Suppressor macrophage (primary cell): ENCODE measurements around the gene NSMF.
"Not testable (repeated sequence)": the region's sequence is repeated elsewhere in the genome, so short reads cannot be mapped to it uniquely, and the experiment has no call there.

Experiments
- DNase-seq, 4 experiments: peaks; one replicate each; pipeline ENCODE4 v3.0.0-alpha.2; 2020 to 2022

The NSMF gene

DNA sequence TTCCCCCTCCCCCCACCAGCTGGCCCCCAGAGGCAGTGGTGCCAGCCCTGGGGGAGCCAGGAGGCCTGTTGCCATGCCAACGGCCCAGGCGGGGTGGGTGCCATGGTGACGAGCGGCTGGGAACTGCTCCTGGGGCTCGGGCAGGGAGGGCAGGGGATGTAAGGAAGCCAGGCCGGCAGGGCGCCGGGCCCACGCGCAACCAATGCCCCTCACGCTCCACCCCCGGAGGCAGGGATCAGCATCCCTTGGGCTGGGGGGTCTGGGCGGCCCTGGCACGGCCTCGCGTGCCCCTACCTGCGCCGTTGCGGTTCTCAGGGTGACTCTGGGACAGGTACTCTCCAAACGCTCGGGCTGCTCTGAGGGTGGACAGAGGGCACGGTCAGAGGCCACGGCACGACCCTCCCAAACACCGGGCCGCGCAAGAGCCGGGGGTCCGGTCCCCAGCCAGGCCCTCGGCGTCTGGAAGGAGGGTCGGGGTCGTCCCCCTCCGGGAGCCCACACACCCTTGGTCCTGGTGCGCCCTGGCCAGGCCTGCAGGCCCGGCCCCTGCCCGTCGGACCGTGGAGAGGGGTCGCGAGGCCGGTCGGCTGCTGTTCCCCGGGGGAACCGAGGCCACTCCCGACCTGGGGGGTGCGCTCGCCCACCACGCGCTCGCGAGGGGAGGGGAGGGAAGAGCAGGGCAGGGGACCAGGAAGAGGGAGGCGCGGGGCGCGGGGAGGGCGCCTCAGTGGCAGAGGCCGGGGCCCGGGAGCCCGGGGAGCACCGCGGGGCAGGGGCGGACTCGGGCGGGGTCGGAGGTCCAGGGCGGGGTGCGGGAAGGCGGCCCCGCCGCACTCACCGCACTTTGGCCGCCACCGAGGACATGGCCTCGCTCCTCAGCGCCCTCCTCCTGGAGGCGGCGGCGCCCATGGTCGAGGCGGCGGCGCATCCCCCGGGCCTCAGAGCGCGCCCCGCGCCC lies 661 bp downstream of the NSMF start:
- peak in 1 of 4 experiments; percentile 26 for DNase-seq

DNA sequence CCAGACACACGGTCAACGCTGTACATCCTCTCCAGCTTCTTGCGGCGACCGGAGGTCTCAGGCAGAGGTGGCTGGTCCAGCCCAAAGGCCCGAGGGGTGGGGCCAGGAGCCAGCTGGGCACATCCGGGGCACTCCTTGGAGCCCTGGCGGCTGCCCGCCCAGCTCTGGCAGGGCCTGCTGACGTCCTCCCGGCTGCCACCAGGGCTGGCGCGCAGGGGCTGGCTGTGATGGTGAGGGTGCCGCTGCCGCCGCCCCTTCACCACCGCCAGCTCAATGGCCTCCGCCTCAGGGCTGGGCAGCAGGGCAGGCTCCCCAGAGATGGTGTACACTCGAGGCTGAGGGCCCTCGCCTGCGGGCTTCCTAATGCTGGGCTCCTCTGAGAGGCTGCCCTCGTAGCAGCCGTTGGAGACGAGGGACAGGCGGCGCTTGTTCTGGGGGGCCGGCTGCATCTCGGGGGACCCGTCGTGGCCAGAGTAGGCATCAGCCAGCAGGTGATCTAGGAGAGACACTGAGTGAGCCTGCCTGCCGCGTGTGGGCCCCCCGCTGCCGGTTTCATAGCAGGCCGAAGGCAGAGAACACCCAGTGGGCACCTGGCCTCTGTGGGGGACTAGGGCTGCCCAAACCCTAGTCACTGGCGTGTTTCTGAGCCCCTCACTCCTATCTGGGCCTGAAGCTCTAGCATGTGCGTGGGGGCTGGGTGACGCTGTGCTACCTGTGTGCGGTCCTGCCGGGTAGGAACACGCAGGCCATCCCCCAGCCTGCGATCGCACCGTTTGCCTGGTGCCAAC lies 1.5 kb downstream of the NSMF start:
- no peak for DNase-seq

DNA sequence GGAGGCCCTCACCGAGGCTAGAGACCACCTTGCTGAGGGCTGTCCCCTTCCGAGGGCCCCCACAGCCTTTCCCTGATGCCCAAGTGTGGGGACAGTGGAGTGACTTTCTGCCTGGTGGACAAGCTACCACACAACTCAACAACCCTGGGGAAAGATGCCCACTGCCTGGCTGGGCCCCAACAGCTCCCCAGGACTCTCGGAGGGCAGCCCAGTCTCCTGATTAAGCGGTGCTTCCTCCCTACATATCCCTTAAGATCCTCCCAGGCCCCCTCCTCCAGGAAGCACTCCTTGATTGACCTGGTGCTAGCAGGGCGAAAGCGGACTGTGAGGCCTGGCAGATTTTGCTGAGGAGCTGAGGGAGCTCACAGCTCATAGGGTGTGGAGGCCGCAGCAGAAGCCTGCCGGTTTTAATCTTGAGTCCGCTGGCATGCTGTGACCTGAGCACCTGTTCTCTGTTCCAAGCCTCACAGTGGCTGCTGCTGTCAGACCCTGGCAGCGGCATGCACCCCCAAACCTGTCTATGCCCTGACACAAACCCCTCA lies 2.2 kb downstream of the NSMF start:
- no peak for DNase-seq

DNA sequence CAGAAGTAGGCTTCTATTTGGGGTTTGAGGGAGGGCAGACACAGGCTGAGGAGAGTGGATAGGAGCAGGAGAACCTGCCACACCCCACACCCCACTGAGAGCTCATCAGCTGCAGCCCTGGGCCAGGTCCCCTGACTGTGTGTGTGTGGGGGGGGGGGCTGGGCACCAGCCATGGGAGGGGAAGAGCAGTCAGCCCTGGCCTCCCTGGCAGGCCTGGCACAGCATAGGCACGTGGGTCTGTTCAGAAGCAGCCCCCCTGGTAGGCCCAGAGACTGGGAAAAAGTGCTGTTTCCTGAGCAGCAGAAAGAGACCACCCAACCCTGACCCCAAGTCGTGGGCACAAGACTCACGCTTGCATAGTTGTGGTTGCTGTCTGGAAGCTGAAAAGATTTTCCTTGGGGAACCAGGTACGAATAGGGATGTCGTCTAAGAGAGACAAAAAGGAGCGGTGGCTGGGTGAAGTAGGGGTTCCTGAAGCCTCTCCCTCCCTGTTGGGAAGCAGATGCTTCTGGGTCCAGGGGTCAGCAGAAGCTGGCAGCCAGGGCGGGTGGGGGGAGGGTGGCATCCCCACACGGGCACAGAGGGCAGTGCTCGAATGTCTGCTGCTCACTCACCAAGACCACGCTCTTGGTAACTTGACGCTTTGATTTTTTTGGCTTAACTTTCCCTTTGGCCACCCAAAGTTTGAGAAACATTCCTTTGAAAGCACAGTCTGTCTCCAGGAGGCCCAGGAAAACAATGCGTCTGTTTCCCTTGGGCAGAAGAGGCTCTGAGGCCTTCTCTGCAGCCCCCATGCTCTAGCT lies 2.9 kb downstream of the NSMF start:
- DNase-seq: no peak

DNA sequence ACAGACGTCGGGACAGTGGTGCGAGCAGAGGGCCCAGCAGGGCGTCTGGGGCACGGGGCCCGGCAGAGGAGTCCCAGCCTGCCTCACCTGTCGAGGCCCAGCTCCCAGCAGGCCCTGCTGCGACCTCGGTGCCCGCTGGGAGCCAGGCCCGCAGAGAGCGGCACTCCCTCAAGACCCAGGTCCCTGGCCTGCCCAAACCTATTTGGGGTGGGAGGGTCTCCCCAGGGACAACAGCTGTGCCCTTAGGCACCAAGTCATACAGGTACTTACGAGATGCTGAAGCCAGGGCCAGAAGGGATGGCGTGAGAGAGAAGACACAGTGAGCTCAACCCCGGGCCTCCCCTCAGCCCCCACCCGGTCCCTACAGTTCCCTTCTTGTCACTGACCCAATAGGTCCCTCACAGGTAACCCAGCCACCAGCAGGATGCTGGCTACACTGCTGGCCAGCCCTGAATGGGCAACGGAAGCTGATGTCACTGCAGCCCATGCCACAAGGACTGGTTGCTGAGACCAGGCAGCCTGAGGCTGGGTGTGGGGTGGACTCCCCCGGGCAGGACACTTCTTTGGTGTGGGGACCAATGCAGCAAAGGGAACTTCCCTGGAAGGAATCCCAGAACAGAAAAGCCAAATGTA lies 3.7 kb downstream of the NSMF start:
- no peak for DNase-seq

DNA sequence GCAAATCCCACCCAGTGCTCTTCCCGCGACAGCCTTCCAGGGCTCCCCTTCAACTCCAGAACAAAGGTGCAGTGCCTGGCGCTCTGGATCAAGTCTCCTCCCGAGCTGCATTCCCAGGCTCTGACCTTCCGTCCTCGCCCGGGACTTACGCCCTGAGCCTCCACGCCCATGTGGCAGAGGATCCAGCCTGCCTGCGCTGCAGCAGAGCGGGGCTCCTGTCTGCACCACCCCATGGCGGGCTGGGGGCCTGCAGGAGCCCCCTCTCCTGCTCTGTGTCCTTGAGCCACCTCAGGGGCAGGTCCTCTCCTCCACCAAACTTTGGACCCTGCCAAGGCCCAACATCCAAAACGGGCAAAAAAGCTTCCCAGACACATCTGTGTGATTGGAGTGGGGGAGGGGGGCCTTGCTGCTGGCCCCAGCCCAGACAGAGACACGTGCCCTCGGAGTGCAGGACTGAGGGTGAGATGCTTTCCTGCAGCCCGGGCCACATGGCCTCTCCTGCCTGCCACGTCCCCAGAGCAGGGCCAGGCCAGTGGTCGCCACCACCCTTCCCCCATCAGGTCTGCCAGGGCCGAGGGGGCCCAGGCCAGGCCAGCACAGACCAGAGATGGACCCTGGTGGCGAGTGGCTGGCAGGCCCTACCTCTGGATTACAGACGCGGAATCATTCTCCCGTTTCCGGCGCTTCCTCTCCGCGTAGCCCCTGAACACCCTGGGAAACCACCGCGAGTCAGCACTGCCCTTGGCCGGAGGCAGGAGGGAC lies 4.4 kb downstream of the NSMF start:
- no peak for DNase-seq

DNA sequence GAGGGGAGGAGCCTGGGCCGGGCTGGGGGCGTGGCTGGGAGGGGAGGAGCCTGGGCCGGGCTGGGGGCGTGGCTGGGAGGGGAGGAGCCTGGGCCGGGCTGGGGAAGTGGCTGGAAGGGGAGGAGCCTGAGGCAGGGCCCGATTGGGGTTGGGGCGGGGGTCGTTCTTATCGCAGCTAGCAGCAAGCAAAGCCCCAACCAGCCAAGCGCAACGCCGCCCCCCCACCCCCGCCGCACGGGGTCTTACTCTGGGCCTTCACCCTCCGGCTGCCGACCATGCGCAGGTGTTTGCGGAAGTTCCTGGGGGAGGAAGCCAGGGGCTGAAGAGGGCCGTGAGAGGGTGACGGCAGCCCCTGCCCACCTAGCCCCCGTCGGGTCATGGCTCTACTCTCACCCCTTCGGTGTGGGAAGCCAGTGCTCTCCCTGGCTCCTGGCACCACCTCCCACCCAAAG lies 5.0 kb downstream of the NSMF start:
- peak; percentile 30 to 71 (median 46) for DNase-seq

DNA sequence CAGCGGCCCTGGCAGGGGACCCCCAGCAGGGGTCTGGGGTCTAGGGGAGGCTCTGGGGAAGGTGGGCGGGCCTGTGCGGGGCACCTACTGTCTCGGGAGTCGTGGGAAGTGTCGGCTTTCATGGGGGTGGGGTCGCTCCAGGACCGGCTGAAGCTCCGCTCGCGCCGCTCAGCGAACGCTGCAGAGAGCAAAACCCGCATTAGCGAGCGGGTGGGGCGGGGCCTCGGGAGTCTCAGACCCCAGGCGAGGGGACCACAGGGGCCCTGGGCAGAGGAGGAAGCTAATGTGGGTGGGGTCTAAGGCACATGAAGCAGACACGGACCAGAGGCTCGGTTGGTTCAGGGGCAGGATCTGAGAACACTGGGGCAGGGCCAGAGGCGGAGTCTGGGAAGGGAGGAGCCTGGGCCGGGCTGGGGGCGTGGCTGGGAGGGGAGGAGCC lies 5.5 kb downstream of the NSMF start:
- DNase-seq: peak; percentile 74 to 87 (median 81)

DNA sequence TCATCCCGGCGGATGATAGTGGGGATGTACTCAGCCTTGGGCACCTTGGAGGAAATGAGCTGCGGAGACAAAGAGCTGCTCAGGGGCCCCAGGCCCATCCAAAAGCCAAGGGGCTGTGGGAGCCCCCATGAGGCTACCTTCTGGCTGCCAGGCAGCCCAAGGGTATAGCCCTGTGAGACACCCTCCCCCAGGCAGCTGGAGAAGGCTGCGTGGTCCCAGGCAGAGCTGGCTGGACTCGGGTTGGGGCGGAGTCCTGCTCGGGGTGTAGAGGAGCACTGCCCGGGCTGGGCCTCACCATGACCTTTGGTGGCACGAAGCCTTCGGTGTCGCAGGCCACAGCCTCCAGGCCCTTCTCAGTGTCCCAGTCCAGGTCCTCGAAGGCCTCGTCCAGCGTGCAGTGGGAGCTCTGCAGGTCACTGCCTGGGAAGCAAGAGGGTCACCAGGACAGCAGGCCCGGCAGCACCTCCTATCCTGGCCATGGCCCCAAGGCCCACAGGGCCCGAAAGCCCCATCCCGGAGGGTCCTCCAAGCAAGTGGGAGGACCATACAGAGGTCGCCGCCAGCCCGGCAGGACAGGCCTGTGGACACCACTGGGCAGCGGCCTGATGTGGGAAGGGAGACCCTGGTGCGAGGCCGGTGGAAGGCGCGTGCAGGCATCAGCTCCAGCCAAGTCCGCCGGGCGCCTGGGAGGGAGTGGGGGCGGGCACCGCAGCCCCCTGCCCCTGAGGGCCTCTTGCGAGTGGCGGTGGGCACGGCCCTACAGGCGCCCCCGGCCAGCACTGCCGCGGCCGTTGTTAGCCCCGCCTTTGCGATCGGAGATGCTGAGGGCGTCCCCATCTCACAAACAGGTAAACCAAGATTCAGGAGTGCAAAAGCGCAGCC lies 6.1 kb downstream of the NSMF start:
- no peak for DNase-seq

DNA sequence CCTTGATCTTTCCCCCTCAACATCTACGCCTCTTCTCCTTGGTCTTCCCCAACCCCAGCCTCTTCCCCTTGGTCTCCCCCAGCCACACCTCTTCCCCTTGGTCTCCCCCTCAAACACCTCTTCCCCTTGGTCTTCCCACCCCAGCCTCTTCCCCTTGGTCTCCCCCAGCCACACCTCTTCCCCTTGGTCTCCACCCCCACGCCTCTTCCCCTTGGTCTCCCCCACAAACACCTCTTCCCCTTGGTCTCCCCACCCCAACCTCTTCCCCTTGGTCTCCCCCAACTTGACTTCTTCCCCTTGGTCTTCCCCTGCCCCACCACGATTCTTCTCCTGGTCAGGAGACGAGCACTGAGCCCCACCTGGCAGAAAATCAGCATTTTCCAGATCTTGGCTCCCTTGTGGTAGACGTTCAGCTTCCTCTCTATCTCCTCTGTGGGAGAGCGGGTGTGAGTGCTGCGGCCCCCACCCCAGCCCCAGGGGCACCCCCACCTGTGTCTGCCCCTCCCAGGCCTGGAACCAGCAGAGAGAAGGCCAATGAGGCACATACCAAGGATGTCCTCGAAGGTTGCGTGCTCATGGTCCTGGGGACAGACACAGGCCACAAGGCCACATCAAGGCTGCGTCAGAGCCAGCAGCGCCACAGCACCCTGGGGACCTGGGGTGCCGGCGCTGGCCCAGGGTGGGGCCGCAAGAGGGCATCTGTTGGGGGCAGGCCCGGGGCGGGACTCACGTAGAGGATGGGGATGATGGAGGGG lies 7.0 kb downstream of the NSMF start:
- no peak for DNase-seq

DNA sequence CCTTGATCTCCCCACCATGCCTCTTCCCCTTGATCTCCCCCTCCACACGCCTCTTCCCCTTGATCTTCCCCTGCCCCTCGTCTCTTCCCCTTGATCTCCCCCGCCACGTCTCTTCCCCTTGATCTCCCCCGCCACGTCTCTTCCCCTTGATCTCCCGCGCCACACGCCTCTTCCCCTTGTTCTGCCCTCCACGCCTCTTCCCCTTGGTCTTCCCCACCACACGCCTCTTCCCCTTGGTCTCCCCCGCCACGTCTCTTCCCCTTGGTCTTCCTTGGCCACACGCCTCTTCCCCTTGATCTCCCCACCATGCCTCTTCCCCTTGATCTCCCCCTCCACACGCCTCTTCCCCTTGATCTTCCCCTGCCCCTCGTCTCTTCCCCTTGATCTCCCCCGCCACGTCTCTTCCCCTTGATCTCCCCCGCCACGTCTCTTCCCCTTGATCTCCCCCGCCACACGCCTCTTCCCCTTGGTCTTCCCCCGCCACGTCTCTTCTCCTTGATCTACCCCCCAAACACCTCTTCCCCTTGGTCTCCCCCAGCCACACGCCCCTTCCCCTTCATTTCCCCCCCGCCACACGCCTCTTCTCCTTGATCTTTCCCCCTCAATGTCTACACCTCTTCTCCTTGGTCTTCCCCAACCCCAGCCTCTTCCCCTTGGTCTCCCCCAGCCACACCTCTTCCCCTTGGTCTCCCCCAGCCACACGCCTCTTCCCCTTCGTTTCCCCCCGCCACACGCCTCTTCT lies 7.7 kb downstream of the NSMF start:
- DNase-seq: not testable (repeated sequence)

DNA sequence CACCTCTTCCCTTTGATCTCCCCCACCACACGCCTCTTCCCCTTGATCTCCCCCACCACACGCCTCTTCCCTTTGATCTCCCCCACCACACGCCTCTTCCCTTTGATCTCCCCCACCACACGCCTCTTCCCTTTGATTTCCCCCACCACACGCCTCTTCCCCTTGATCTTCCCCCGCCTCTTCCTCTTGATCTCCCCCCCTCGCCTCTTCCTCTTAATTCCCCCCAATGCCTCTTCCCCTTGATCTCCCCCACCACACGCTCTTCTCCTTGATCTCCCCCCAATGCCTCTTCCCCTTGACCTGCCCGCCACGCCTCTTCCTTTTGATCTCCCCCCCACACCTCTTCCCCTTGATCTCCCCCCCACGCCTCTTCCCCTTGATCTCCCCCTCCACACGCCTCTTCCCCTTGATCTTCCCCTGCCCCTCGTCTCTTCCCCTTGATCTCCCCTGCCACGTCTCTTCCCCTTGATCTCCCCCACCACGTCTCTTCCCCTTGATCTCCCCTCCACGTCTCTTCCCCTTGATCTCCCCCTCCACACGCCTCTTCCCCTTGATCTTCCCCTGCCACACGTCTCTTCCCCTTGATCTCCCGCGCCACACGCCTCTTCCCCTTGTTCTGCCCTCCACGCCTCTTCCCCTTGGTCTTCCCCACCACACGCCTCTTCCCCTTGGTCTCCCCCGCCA lies 8.5 kb downstream of the NSMF start:
- peak; percentile 37 to 59 (median 54) for DNase-seq

DNA sequence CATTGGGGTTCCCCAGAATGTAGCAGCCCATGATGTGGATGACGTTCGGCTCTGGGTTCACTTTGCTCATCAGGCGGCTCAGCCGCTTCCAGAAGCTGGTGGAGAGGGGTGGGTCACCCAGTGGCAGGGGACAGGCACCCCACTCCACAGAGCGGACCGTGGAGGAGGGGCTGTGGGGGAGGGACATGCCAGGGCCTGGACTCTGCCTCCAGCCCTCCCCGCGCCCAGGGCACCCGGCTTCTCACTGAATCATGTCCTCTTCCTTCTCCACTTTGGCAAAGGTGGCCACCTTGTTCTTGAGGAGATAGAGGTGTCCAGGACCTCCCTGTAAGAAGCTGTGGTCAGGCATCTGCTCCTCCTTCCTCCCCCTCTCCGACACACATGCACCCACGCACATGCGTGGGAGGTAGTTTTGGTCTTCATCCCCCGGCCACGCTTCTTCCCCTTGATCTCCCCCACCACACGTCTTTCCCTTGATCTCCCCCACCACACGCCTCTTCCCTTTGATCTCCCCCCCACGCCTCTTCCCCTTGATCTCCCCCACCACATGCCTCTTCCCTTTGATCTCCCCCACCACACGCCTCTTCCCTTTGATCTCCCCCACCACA lies 9.1 kb downstream of the NSMF start:
- DNase-seq: no peak

DNA sequence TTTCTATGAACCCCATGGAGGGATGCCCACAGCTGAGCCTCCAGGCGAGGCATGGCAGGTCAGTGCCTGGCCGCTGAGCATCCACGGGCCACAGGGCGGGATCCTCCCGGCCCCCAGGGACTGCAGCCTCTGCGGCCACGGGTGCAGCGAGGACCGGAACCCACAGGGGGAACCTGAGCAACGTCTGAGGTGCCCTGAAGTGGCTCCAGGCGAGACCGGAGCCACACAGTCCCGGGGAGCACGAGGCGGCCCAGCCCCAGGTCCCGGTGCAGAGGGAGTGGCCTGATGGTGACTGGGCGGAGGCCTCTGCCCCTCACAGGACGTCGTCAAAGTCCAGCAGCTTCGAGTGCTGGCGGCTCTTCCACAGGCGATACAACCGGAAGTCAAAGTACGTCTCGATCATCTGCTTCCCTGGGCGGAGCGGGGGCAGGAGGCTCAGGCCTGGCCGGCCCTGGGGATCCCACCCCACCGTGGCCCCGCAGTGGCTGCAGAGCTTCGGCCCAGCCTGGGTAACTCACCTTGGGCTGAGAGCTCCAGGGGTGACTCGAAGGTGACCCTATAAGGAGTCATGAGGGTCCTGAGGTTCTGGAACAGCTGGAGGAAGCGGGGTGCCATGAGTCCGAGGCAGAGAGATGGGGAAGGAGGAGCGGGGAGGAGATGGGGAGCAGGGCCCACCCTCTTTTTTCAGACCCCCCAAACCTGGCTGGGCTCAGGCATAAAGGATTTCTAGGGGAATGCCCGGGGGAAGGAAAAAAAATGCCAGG lies 9.9 kb downstream of the NSMF start:
- no peak for DNase-seq

DNA sequence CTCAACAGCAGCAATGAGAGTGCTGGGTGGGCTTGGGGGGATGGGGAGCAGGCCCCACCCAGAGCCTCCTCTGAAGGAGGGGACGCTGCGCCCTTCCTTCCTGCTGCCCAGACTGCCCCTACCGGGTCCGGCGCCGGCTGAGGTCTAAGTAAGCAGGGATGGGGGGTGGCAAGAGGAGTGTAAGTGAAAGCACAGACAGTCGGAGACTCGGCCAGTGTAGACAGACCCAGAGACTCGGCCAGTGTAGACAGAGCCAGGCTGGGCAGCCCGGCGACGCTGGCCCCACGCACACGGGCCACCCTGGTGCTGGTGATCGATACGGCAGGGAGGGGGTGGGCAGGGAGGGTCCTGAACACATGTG lies 10.6 kb downstream of the NSMF start:
- DNase-seq: no peak

DNA sequence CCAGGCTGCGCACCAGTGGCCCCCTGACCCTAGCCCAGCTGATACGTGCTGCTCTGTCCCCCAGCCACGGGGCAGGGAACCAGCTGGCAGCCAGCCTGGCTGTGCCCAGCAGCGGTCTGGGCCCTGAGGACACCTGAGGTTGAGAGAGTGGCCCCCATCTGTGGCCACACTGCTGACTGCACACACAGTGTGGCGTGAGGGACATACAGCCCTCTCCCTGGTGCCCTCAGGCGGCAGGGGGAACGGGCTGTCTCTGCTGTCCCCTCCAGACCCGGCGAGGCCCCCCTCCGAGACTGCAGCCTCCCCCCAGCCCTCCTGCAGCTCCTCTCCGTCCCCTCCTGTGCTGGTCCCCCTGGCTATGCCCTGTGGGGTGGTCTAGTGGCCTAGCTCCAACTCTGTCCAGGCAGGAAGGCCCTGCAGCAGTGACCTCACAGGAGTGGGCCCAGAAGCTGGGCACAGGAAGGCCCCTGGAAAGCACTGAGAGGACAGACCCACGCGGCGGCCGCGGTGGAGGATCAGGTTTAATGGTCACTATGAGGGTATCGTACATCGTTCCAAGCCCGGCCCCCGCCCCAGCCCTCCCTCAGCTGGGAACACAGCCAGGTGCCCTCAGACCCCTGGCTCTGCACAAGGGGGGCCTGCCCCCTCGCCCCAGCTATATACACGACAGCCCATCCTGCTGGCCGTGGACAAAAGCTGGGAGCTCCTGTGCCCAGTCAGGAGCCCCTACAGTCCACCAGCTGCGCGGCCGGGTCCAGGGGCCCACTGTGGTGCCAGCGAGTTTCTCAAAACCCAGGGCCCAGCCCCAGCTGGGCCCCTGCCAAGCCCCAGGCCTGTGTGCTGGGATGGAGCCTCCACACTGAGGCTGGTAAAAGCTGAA lies 11.2 kb downstream of the NSMF start:
- no peak for DNase-seq
